Stomach (tissue), 9 donors: ENCODE measurements around the gene ARID3A. TPM values are rescaled to one million over a fixed set of nuclear protein-coding genes. Genes with fewer than 3 reads are reported as not detected.

Source experiments
- DNase-seq, 2 donors: peaks; one replicate each; pipeline versions ENCODE4 v3.0.0 to v3.0.0-alpha.2; 2013 to 2019
- H3K27ac ChIP-seq, 5 donors: fragments of 200-600 bp in 4 of 5; sonication (generic) in 4 of 5; one replicate each; pipeline ENCODE4 v1.5.1; 2013 to 2019; ENCODE audit warnings: mild to moderate bottlenecking in 1 of 5, moderate library complexity in 1 of 5
- H3K27me3 ChIP-seq, 3 donors: fragments of 200-600 bp; sonication (generic); one replicate each; pipeline ENCODE4 v1.5.1; 2017 to 2019; ENCODE audit warnings: mixed run types in 1 of 3
- H3K36me3 ChIP-seq, 4 donors: fragments of 200-600 bp; sonication (generic); 1 replicate in 3 of 4; 2 replicates in 1 of 4; pipeline ENCODE4 v1.5.1; 2016 to 2019
- H3K4me1 ChIP-seq, 4 donors: fragments of 200-600 bp; sonication (generic); one replicate each; pipeline ENCODE4 v1.5.1; 2016 to 2019
- H3K4me3 ChIP-seq, 4 donors: fragments of 200-600 bp; sonication (generic) in 3 of 4; one replicate each; pipeline ENCODE4 v1.5.1; 2016 to 2019; ENCODE audit warnings: mild to moderate bottlenecking in 1 of 4
- H3K9me3 ChIP-seq, 4 donors: fragments of 200-600 bp; sonication (generic); one replicate each; pipeline ENCODE4 v1.5.1; 2016 to 2019
- EP300 ChIP-seq: sonication (generic); formaldehyde crosslinking; IDR thresholded peaks from one replicate; pipeline ENCODE4 v1.6.1; 2017; ENCODE audit warnings: antibody characterized with exemption
- POLR2A ChIP-seq, 4 donors: fragments of 450-650 bp; IDR thresholded peaks; one replicate each; pipeline ENCODE4 v1.6.1; 2016; ENCODE audit warnings: antibody characterized with exemption in 4 of 4, control low read depth in 2 of 4, mild to moderate bottlenecking in 1 of 4, moderate library complexity in 1 of 4
- POLR2AphosphoS5 ChIP-seq, 3 donors: sonication (generic); formaldehyde crosslinking; IDR thresholded peaks; one replicate each; pipeline ENCODE4 v1.6.1; 2016; ENCODE audit warnings: antibody characterized with exemption in 3 of 3
- WGBS, 5 donors: extraction: QIAGEN DNeasy Blood & Tissue Kit in 3 of 5; methylation state at CpG; one replicate each; pipeline versions ENCODE4 v1.1.5 to v1.1.7; 2013 to 2018; 5-methylcytosine and 5-hydroxymethylcytosine counted together
- intact Hi-C: fragments of 100-400 bp; cut with DNase I; formaldehyde crosslinking; loops from one replicate; pipeline ENCODE4 v1.15.1; 2023; ENCODE audit warnings: low total_unique reads
- polyA plus RNA-seq, 3 donors: library from polyadenylated mRNA; stranded (reverse); fragments of 200-250 nt; gene quantifications; one replicate each; pipeline ENCODE4 v1.2.3, GENCODE V29; 2013
- total RNA-seq, 5 donors: library from RNA; depleted of rRNA; stranded (reverse); fragments of >200 nt; gene quantifications; one replicate each; pipeline versions ENCODE4 v1.1.0 to v1.2.3, GENCODE V29; 2014 to 2016
- TF ChIP-seq, protein P1 (sequence below), 7 experiments: fragments of 450-650 bp in 4 of 7; fragments of 200-600 bp in 3 of 7; sonication (generic) in 3 of 7; IDR thresholded peaks; one replicate each; pipeline ENCODE4 v1.5.1; 2016 to 2019; ENCODE audit warnings: antibody characterized with exemption in 7 of 7, control low read depth in 2 of 7, mild to moderate bottlenecking in 1 of 7
- donor health status: healthy with polysubstance abuse.
- donor health status: Bipolar disorder and iron deficiency.
- donor health status: healthy.

ARID3A gene
- total and polyA plus RNA-seq, 8 donors, result 1.1 to 23.5 (median 2.1) TPM; not detected in 1

GRCh38 chr19:941292-942132 lies 15.7 kb downstream of the ARID3A start:
- intact Hi-C loops, result no loop called here
- TF ChIP-seq, protein P1, sequence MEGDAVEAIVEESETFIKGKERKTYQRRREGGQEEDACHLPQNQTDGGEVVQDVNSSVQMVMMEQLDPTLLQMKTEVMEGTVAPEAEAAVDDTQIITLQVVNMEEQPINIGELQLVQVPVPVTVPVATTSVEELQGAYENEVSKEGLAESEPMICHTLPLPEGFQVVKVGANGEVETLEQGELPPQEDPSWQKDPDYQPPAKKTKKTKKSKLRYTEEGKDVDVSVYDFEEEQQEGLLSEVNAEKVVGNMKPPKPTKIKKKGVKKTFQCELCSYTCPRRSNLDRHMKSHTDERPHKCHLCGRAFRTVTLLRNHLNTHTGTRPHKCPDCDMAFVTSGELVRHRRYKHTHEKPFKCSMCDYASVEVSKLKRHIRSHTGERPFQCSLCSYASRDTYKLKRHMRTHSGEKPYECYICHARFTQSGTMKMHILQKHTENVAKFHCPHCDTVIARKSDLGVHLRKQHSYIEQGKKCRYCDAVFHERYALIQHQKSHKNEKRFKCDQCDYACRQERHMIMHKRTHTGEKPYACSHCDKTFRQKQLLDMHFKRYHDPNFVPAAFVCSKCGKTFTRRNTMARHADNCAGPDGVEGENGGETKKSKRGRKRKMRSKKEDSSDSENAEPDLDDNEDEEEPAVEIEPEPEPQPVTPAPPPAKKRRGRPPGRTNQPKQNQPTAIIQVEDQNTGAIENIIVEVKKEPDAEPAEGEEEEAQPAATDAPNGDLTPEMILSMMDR (IDR thresholded peaks at IDR 0.05), result no peak
- TF ChIP-seq POLR2AphosphoS5 (IDR thresholded peaks at IDR 0.05) (no peak), EP300 (no peak), POLR2A (IDR thresholded peaks at IDR 0.05) (no peak)
- DNase-seq, result no peak
- Histone ChIP-seq H3K4me1 (peaks cover 25 to 53% (median 42%) of the 10 kb centered on the region in 4 donors), H3K36me3 (peaks cover 0 to 5% (median 0%) of the 10 kb centered on the region in 4 donors), H3K9me3 (no peaks in the 10 kb centered on the region), H3K27me3 (peaks cover 0 to 12% (median 0%) of the 10 kb centered on the region in 3 donors), H3K27ac (peak overlapping the region; percentile 85 to 90 (median 89)), H3K4me3 (peak overlapping the region; percentile 33 to 45 (median 37))
- 53 to 66% (median 57%) methylated on average over 22 to 45 of the region's 45 CpGs for WGBS, 5 donors

DNA sequence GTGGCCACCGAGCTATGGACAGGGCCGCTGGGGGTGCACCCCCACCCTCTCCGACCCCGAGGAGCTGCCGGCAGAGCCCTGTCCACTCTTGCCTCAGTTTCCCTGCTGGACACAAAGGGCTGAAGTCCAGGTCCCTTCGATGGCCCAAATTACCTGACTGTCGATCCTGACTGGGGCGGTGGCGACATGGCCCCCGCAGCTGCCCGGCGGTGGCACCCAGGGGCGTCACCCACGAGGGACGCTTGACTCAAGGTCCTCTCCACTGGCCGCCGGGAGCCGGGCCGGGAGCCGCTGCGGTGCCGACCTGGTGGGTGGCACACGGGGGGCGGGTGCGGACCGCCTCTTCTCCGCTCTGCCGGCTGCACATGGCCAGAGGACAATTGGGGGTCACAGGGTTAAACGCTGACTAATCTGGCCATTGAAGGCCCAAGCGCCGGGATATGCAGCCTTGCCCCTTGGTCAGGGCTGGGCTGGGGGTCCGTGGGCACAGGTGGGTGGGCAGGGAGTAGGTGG lies 16.4 kb downstream of the ARID3A start:
- Histone ChIP-seq H3K4me1 (peaks cover 25 to 55% (median 42%) of the 10 kb centered on the region in 4 donors), H3K27me3 (peaks cover 0 to 12% (median 0%) of the 10 kb centered on the region in 3 donors), H3K4me3 (no peak overlapping the region), H3K27ac (no peak overlapping the region), H3K9me3 (no peaks in the 10 kb centered on the region), H3K36me3 (peaks cover 0 to 5% (median under 1%) of the 10 kb centered on the region in 4 donors)
- WGBS, 5 donors, result 87 to 95% (median 90%) methylated on average over 14 to 32 of the region's 32 CpGs
- DNase-seq, result no peak
- intact Hi-C loops, result no loop called here
- no peak for TF ChIP-seq POLR2AphosphoS5 (IDR thresholded peaks at IDR 0.05)
- TF ChIP-seq, protein P1 (IDR thresholded peaks at IDR 0.05), result no peak

- Histone ChIP-seq H3K4me3 (no peak overlapping the region), H3K4me1 (peaks cover 25 to 68% (median 40%) of the 10 kb centered on the region in 4 donors), H3K27ac (no peak overlapping the region), H3K9me3 (no peaks in the 10 kb centered on the region), H3K36me3 (peaks cover 0 to 8% (median 2%) of the 10 kb centered on the region in 4 donors), H3K27me3 (peaks cover 0 to 12% (median 0%) of the 10 kb centered on the region in 3 donors)
- WGBS, 5 donors, result 89 to 94% (median 89%) methylated on average over 13 to 17 of the region's 17 CpGs
- intact Hi-C loops, result no loop called here
- DNase-seq, result no peak
- TF ChIP-seq, protein P1 (IDR thresholded peaks at IDR 0.05), result no peak
Observed at GRCh38 chr19:943551-944170, 17.8 kb downstream of the ARID3A start.

- no peak overlapping the region for H3K27ac ChIP-seq
- H3K9me3 ChIP-seq, result no peaks in the 10 kb centered on the region
- no peak overlapping the region for H3K4me3 ChIP-seq
- TF ChIP-seq POLR2A (IDR thresholded peaks at IDR 0.05), result no peak
- TF ChIP-seq POLR2AphosphoS5 (IDR thresholded peaks at IDR 0.05), result no peak
- no peak for TF ChIP-seq EP300
- TF ChIP-seq, protein P1 (IDR thresholded peaks at IDR 0.05), result no peak
- peaks cover 25 to 68% (median 40%) of the 10 kb centered on the region in 4 donors for H3K4me1 ChIP-seq
- 35 to 65% (median 44%) methylated on average over 14 to 27 of the region's 27 CpGs for WGBS, 5 donors
- peaks cover 0 to 8% (median 2%) of the 10 kb centered on the region in 4 donors for H3K36me3 ChIP-seq
- H3K27me3 ChIP-seq, result peaks cover 0 to 12% (median 0%) of the 10 kb centered on the region in 3 donors
- intact Hi-C loops, result no loop called here
- peak; percentile 74 to 93 for DNase-seq
Observed at GRCh38 chr19:944171-944567, 18.3 kb downstream of the ARID3A start.
